ENCODE data around the gene PHF23.

GRCh38 chr17:7232114-7232513 lies 7.1 kb downstream of the PHF23 start:
- TF ChIP-seq CTCF (IDR thresholded peaks at IDR 0.05) (no peak), POLR2A (IDR thresholded peaks at IDR 0.05) (no peak)

All from ovary (tissue), 3 donors.